Spleen (tissue), 7 donors: ENCODE data around the gene DBNDD1.

Experiments
- POLR2A ChIP-seq, 3 donors: fragments of 450-650 bp; IDR thresholded peaks; one replicate each; pipeline ENCODE4 v1.5.1; 2017; ENCODE audit warnings: antibody characterized with exemption in 3 of 3, mild to moderate bottlenecking in 1 of 3
- POLR2AphosphoS5 ChIP-seq, 3 donors: sonication (generic); formaldehyde crosslinking; IDR thresholded peaks; one replicate each; pipeline ENCODE4 v1.5.1; 2017; ENCODE audit warnings: antibody characterized with exemption in 3 of 3
- TF ChIP-seq, protein P1 (sequence below), 11 experiments: fragments of 200-600 bp in 7 of 11; fragments of 450-650 bp in 4 of 11; sonication (generic) in 4 of 11; IDR thresholded peaks in 8 of 11; conservative IDR thresholded peaks in 3 of 11; 1 replicate in 7 of 11; 2 replicates in 4 of 11; pipeline versions ENCODE4 v1.4.0 to v1.8.0; 2016 to 2021; ENCODE audit warnings: antibody characterized with exemption in 11 of 11, inconsistent platforms in 4 of 11, mild to moderate bottlenecking in 1 of 11
- donor health status: DM: no; HTN: no; CAD: no; lungs with moderate emphysema.
- donor health status: DM: no; HTN: no; CAD: no.
- donor health status: DM: no; HTN: no; CAD: no.

GRCh38 chr16:90031186-90031930, 12.1 kb upstream of the DBNDD1 start:
- TF ChIP-seq, protein P1, sequence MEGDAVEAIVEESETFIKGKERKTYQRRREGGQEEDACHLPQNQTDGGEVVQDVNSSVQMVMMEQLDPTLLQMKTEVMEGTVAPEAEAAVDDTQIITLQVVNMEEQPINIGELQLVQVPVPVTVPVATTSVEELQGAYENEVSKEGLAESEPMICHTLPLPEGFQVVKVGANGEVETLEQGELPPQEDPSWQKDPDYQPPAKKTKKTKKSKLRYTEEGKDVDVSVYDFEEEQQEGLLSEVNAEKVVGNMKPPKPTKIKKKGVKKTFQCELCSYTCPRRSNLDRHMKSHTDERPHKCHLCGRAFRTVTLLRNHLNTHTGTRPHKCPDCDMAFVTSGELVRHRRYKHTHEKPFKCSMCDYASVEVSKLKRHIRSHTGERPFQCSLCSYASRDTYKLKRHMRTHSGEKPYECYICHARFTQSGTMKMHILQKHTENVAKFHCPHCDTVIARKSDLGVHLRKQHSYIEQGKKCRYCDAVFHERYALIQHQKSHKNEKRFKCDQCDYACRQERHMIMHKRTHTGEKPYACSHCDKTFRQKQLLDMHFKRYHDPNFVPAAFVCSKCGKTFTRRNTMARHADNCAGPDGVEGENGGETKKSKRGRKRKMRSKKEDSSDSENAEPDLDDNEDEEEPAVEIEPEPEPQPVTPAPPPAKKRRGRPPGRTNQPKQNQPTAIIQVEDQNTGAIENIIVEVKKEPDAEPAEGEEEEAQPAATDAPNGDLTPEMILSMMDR (IDR thresholded peaks at IDR 0.05 in 8 of 11, conservative IDR thresholded peaks at IDR 0.05 in 3 of 11), result no peak
- no peak for TF ChIP-seq POLR2A (IDR thresholded peaks at IDR 0.05)
- no peak for TF ChIP-seq POLR2AphosphoS5 (IDR thresholded peaks at IDR 0.05)
